ENCODE measurements around the gene IRX6. TPM values are rescaled to one million over a fixed set of nuclear protein-coding genes. Genes with fewer than 3 reads are reported as not detected.

The IRX6 gene
- total RNA-seq, 2 donors from 2014 or later: 0.27 to 0.28 TPM

DNA sequence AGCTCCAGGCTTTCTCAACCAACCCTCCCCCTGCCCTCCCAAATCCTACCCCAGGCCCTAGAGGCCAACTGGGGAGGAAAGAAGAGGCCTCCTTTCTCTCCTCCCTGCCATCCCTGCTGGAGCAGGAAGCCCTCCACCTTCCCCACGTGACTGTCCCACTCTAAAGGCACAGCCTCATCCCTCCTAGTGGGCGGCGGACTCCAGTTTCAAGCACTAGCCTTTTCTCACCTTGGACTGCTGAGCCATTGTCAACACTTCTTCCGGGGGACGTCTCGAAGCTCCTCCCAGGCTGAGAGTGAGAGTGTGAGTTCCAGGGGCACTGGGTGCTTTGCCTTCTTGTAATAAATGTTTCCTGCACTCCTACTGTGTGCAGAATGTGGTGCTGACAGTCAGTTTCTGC is 21.4 kb upstream of the IRX6 start:
- intact Hi-C loops (cut with DNase I): no loop called here
- no peaks in the 10 kb centered on the region for H3K4me1 ChIP-seq (replicated peaks)
- TF ChIP-seq POLR2A (IDR thresholded peaks at IDR 0.05) (no peak), POLR2AphosphoS5 (IDR thresholded peaks at IDR 0.05) (no peak)
- TF ChIP-seq, protein P1, sequence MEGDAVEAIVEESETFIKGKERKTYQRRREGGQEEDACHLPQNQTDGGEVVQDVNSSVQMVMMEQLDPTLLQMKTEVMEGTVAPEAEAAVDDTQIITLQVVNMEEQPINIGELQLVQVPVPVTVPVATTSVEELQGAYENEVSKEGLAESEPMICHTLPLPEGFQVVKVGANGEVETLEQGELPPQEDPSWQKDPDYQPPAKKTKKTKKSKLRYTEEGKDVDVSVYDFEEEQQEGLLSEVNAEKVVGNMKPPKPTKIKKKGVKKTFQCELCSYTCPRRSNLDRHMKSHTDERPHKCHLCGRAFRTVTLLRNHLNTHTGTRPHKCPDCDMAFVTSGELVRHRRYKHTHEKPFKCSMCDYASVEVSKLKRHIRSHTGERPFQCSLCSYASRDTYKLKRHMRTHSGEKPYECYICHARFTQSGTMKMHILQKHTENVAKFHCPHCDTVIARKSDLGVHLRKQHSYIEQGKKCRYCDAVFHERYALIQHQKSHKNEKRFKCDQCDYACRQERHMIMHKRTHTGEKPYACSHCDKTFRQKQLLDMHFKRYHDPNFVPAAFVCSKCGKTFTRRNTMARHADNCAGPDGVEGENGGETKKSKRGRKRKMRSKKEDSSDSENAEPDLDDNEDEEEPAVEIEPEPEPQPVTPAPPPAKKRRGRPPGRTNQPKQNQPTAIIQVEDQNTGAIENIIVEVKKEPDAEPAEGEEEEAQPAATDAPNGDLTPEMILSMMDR (IDR thresholded peaks at IDR 0.05): no peak
- no peak overlapping the region for H3K4me3 ChIP-seq
- no peak for DNase-seq (ENCODE audit: low spot score)
- no peak overlapping the region for H3K27ac ChIP-seq
- H3K36me3 ChIP-seq: no peaks in the 10 kb centered on the region
- WGBS: 45% methylated on average over 6 of the region's 6 CpGs
- H3K9me3 ChIP-seq: no peaks in the 10 kb centered on the region
- no peaks in the 10 kb centered on the region for H3K27me3 ChIP-seq (replicated peaks; ENCODE audit: insufficient read depth)

DNA sequence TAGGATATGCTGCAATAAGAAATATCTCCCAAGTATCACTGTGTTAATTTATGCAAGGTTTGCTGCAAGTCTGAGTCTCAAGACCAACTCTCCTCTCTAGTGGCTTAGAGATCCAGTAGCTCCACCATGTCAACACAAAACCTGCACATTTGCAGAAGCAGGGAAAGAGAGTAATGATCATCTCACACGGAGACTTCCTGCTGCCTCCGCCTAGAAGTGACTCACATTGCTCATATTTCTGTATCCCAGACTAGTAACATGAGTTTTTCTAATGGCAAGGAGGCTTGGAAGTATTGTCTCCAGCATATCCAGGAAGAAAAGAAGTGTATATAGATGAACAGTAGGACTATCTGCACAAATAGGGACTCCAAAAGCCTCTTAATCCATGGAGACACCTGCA is 15.0 kb upstream of the IRX6 start:
- Histone ChIP-seq H3K4me1 (replicated peaks) (no peaks in the 10 kb centered on the region), H3K4me3 (no peak overlapping the region), H3K27ac (no peak overlapping the region), H3K27me3 (replicated peaks; ENCODE audit: insufficient read depth) (no peaks in the 10 kb centered on the region), H3K9me3 (no peaks in the 10 kb centered on the region), H3K36me3 (no peaks in the 10 kb centered on the region)
- WGBS: 69% methylated on average over 2 of the region's 2 CpGs
- intact Hi-C loops (cut with DNase I): no loop called here
- TF ChIP-seq, protein P1 (IDR thresholded peaks at IDR 0.05): no peak
- TF ChIP-seq POLR2A (IDR thresholded peaks at IDR 0.05): no peak
- no peak for TF ChIP-seq POLR2AphosphoS5 (IDR thresholded peaks at IDR 0.05)
- DNase-seq (ENCODE audit: low spot score): no peak

DNA sequence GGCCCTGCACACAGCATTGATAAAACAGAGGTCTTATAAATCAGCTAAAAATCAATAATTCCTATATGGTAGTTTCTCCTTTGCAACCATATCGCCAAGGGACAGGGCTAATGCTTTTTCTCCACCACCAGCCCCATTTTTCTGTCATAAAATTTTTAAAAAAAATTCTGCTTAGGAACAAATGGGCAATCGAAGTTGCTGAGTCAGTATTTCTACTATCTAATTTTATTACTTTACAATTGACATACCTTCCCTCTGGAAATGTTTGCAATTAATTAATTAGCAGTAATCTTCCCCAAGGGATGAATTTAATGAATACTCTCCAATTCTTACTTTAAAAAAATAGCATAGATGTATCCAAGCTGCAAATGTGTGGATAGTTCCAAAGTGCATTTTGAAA is 1.7 kb upstream of the IRX6 start:
- no peak for DNase-seq (ENCODE audit: low spot score)
- H3K4me1 ChIP-seq (replicated peaks): no peaks in the 10 kb centered on the region
- no peaks in the 10 kb centered on the region for H3K36me3 ChIP-seq
- TF ChIP-seq, protein P1 (IDR thresholded peaks at IDR 0.05): no peak
- TF ChIP-seq POLR2A (IDR thresholded peaks at IDR 0.05): no peak
- no peak for TF ChIP-seq POLR2AphosphoS5 (IDR thresholded peaks at IDR 0.05)
- no peak overlapping the region for H3K4me3 ChIP-seq
- no peaks in the 10 kb centered on the region for H3K9me3 ChIP-seq
- peaks cover 20% of the 10 kb centered on the region for H3K27me3 ChIP-seq (replicated peaks; ENCODE audit: insufficient read depth)
- intact Hi-C loops (cut with DNase I): no loop called here
- H3K27ac ChIP-seq: no peak overlapping the region
- WGBS: 82% methylated on average over 2 of the region's 2 CpGs

DNA sequence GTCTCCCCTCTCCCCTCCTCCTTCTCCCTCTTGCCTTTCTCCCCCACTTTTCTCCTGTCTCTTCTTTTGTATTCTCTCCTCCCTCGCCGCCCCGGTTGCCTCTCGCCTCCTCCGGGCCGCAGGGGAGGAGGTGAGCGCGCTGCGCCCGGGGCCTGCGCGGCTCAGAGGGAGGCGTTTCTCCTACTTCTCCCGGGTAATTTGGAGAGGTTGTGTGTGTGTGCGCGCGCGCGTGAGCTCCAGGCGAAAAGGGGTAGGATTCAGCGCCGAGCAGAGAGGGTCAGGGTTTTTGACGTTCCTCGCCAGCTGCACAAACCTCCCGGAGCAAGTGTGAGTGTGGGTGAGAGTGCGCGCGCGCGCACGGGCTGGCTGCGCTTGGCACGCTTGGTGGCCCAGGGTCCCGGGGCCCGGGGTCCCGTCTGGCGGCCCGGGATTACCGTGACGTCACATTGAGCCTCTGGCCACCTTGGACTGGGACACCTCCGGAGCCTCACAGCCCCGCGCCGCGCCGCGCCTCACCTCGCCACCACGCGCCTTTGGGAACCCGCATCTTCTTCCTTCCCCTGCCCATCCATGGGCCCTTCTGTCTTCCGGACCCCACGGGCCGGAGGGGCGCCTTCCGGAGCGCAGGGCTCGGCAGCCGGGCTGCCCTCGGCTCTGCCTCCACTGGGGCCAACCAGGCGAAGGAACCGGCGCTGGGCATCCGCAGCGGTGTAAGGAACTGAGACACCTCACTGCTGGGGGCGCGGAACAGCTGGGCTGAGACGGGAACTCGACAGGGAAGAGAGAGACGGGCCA is 479 bp downstream of the IRX6 start:
- no peak for DNase-seq (ENCODE audit: low spot score)
- WGBS: under 1% methylated on average over 57 of the region's 70 CpGs
- H3K4me3 ChIP-seq: no peak overlapping the region
- no peak overlapping the region for H3K27ac ChIP-seq
- peaks cover 23% of the 10 kb centered on the region for H3K27me3 ChIP-seq (replicated peaks; ENCODE audit: insufficient read depth)
- H3K4me1 ChIP-seq (replicated peaks): no peaks in the 10 kb centered on the region
- no peak for TF ChIP-seq POLR2AphosphoS5 (IDR thresholded peaks at IDR 0.05)
- TF ChIP-seq, protein P1 (IDR thresholded peaks at IDR 0.05): no peak
- no peak for TF ChIP-seq POLR2A (IDR thresholded peaks at IDR 0.05)
- H3K36me3 ChIP-seq: no peaks in the 10 kb centered on the region
- intact Hi-C loops (cut with DNase I): no loop called here
- H3K9me3 ChIP-seq: no peaks in the 10 kb centered on the region

DNA sequence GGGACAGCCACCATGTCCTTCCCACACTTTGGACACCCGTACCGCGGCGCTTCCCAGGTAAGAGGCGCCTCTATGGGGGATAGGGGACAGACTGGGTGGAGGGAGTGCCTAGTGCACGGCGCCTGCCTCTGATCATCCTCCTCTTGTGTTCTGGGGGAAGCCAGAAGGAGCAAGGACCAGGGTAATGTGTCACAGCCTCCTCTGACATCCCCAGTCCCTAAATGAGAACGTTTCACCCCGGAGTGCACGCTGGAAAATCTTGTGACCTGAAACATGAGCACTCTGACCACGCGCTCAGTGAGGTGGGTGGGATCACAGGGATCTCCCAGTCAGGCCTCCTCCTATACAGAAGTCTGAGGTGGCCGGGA is 1.1 kb downstream of the IRX6 start:
- Histone ChIP-seq H3K9me3 (no peaks in the 10 kb centered on the region), H3K4me3 (no peak overlapping the region), H3K27ac (no peak overlapping the region), H3K4me1 (replicated peaks) (no peaks in the 10 kb centered on the region), H3K27me3 (replicated peaks; ENCODE audit: insufficient read depth) (peaks cover 23% of the 10 kb centered on the region), H3K36me3 (no peaks in the 10 kb centered on the region)
- WGBS: 4% methylated on average over 12 of the region's 13 CpGs
- intact Hi-C loops (cut with DNase I): no loop called here
- TF ChIP-seq POLR2AphosphoS5 (IDR thresholded peaks at IDR 0.05) (no peak), POLR2A (IDR thresholded peaks at IDR 0.05) (no peak)
- TF ChIP-seq, protein P1 (IDR thresholded peaks at IDR 0.05): no peak
- DNase-seq (ENCODE audit: low spot score): no peak
